K562 (cell line): ENCODE measurements around the gene PLEKHG5. TPM values are rescaled to one million over a fixed set of nuclear protein-coding genes. Genes with fewer than 3 reads are reported as not detected.

Source experiments
- AFF4 ChIP-seq: sonication (generic); formaldehyde crosslinking; IDR thresholded peaks from 2 replicates; pipeline ENCODE4 v1.8.0; 2023; ENCODE audit warnings: mild to moderate bottlenecking, missing genetic modification reagents
- CEBPB ChIP-seq: fragments of 450-650 bp; IDR thresholded peaks from 2 replicates; pipeline ENCODE4 v1.6.1; 2016; ENCODE audit warnings: missing genetic modification characterization, missing compliant biosample characterization
- E4F1 ChIP-seq: fragments of 250-450 bp; sonication (Bioruptor Pico); IDR thresholded peaks from 2 replicates; pipeline ENCODE4 v1.5.0; 2021; ENCODE audit warnings: mild to moderate bottlenecking, borderline replicate concordance
- MEF2D ChIP-seq: conservative IDR thresholded peaks from 2 replicates; pipeline ENCODE4 v1.6.1; 2016; ENCODE audit warnings: low read depth, missing genetic modification characterization, missing compliant biosample characterization
- MGA ChIP-seq: fragments of 450-650 bp; IDR thresholded peaks from 2 replicates; pipeline ENCODE4 v1.6.1; 2016; ENCODE audit warnings: mild to moderate bottlenecking, moderate library complexity
- polyA plus RNA-seq, 8 experiments: library from polyadenylated mRNA; depleted of rRNA in 4 of 8; stranded (reverse) in 5 of 8; unstranded in 3 of 8; fragments of >200 nt; fragmentation: Nextera tagmentation in 2 of 8; fragmentation: Illumina TruSeq in 1 of 8; extraction: Ambion mirVana in 2 of 8; extraction: Trizol in 1 of 8; gene quantifications; 2 replicates each; pipeline versions ENCODE4 v1.2.1 to v1.2.3, GENCODE V29; 2011 to 2014; ENCODE audit warnings: inconsistent platforms in 1 of 8, missing spikeins in 1 of 8
- total RNA-seq, 7 experiments: library from RNA; depleted of rRNA in 6 of 7; stranded (reverse); fragments of >200 nt in 6 of 7; fragmentation: Illumina TruSeq in 2 of 7; extraction: Trizol in 2 of 7; gene quantifications; 2 replicates each; pipeline versions ENCODE4 v1.2.1 to v1.2.3, GENCODE V29; 2011 to 2021; ENCODE audit warnings: low replicate concordance in 1 of 7

The PLEKHG5 gene
- total and polyA plus RNA-seq, 9 of the 15 experiments (the other 6 are each of a cell fraction or from before 2014, with no cell fraction given), result 0.04 to 0.29 (median 0.09) TPM; not detected in 3

- no peak for TF ChIP-seq MGA
- TF ChIP-seq AFF4 (CRISPR knock-in tag), result no peak
- TF ChIP-seq E4F1 (CRISPR knock-in tag), result no peak
- TF ChIP-seq MEF2D (tag), result no peak
- TF ChIP-seq CEBPB, result no peak
Observed at GRCh38 chr1:6427441-6428390, 63.8 kb downstream of the PLEKHG5 start (continued).
